ENCODE measurements around the gene UGGT2.
"Not testable (repeated sequence)": the region's sequence is repeated elsewhere in the genome, so short reads cannot be mapped to it uniquely, and the experiment has no call there.

Gene UGGT2

GRCh38 chr13:95793018-95793555 lies 260.1 kb downstream of the UGGT2 start:
- DNase-seq: no peak

GRCh38 chr13:95791084-95791722 lies 262.0 kb downstream of the UGGT2 start:
- DNase-seq: no peak

- not testable (repeated sequence) for DNase-seq
Measured at GRCh38 chr13:95789315-95789714, 263.9 kb downstream of the UGGT2 start.

GRCh38 chr13:95788100-95788463 lies 265.1 kb downstream of the UGGT2 start:
- no peak for DNase-seq

GRCh38 chr13:95787356-95788099 lies 265.7 kb downstream of the UGGT2 start:
- no peak for DNase-seq

- no peak for DNase-seq
Measured at GRCh38 chr13:95784900-95785290, 268.3 kb downstream of the UGGT2 start.

GRCh38 chr13:95784161-95784899 lies 268.9 kb downstream of the UGGT2 start:
- no peak for DNase-seq

- DNase-seq: no peak
Measured at GRCh38 chr13:95783747-95784146, 269.5 kb downstream of the UGGT2 start.

- DNase-seq: not testable (repeated sequence)
Measured at GRCh38 chr13:95781940-95782339, 271.3 kb downstream of the UGGT2 start.

GRCh38 chr13:95781016-95781415 lies 272.2 kb downstream of the UGGT2 start:
- DNase-seq: no peak

GRCh38 chr13:95779522-95779921 lies 273.7 kb downstream of the UGGT2 start:
- no peak for DNase-seq

GRCh38 chr13:95771905-95772304 lies 281.3 kb downstream of the UGGT2 start:
- DNase-seq: no peak

- DNase-seq: no peak
Measured at GRCh38 chr13:95763601-95764000, 289.6 kb downstream of the UGGT2 start.

GRCh38 chr13:95762626-95763025 lies 290.6 kb downstream of the UGGT2 start:
- DNase-seq: not testable (repeated sequence)

- DNase-seq: no peak
Measured at GRCh38 chr13:95756072-95756471, 297.1 kb downstream of the UGGT2 start.

GRCh38 chr13:95754069-95754468 lies 299.1 kb downstream of the UGGT2 start:
- DNase-seq: no peak

GRCh38 chr13:95752677-95753076 lies 300.5 kb downstream of the UGGT2 start:
- no peak for DNase-seq
